ENCODE results near the gene CLIP3. TPM values are rescaled to one million over a fixed set of nuclear protein-coding genes. Genes with fewer than 3 reads are reported as not detected.

The CLIP3 gene
- polyA plus RNA-seq, 2 donors = 2.8 to 7.3 TPM

DNA sequence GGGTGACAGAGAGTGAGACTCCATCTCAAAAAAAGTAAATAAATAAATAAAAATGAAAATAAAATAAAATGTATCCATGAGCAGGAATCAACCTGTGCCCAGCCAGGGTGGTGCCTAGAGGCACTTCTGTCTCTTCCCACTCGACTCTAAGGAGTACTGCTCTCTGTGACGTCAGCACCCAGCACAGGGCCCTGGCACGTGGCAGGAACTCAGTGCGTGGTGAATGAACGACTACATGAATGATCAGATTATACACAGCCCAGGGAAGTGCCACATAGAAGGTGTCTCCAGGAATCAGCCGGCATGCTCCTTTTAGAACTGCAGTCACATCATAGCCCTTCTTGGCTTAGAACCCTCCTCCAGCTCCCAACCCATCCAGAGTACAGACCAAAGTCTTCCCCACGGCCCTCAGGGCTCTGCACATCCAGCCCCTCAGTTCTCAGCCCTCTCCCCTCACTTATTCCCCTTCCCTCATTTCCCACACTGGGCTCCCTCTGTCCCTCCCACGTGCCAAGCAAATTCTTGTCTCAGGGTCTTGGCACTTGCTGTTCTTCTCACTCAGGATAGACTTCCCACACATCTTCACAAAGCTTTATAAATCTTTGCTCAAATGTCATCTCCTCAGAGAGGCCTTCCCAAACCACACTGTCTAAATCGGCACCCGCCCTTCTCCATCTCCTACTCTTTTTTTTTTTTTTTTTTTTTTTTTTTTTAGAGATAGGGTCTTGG, 4.2 kb downstream of the CLIP3 start:
- Histone ChIP-seq H3K9me3 (ENCODE audit: control insufficient read depth in 2 of 2, insufficient read depth in 1 of 2, low read depth in 1 of 2, low read length in 1 of 2) (no peaks in the 10 kb centered on the region), H3K4me3 (ENCODE audit: low read depth in 1 of 2, low read length in 2 of 2) (no peak overlapping the region), H3K36me3 (ENCODE audit: control insufficient read depth in 2 of 2, insufficient read depth in 2 of 2, low read length in 1 of 2) (peaks cover 3 to 15% of the 10 kb centered on the region in 2 donors), H3K27me3 (ENCODE audit: control insufficient read depth in 1 of 2, insufficient read depth in 2 of 2, low read length in 2 of 2) (no peaks in the 10 kb centered on the region), H3K27ac (ENCODE audit: low read depth in 2 of 2, low read length in 1 of 2) (no peak overlapping the region), H3K4me1 (ENCODE audit: control insufficient read depth in 2 of 2, insufficient read depth in 2 of 2, low read length in 1 of 2) (peaks cover 2 to 4% of the 10 kb centered on the region in 2 donors)
- WGBS, 2 donors = 83% methylated on average over 10 of the region's 10 CpGs

DNA sequence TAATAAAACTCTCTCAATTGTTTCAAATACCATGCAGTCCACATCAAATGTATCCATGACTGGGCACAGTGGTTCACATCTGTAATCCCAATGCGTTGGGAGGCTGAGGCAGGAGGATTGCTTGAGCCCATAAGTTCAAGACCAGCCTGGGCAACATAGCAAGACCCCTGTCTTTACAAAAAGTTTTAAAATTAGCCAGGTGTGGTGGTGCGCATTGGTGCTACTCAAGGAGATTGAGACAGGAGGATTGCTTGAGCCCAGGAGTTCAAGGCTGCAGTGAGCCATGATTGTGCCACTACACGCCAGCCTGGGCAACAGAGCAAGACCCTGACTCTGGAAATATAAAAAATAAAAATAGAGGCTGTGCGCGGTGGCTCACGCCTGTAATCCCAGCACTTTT, 5.0 kb downstream of the CLIP3 start:
- Histone ChIP-seq H3K36me3 (ENCODE audit: control insufficient read depth in 2 of 2, insufficient read depth in 2 of 2, low read length in 1 of 2) (peaks cover 3 to 15% of the 10 kb centered on the region in 2 donors), H3K27me3 (ENCODE audit: control insufficient read depth in 1 of 2, insufficient read depth in 2 of 2, low read length in 2 of 2) (no peaks in the 10 kb centered on the region), H3K9me3 (ENCODE audit: control insufficient read depth in 2 of 2, insufficient read depth in 1 of 2, low read depth in 1 of 2, low read length in 1 of 2) (no peaks in the 10 kb centered on the region), H3K27ac (ENCODE audit: low read depth in 2 of 2, low read length in 1 of 2) (no peak overlapping the region), H3K4me3 (ENCODE audit: low read depth in 1 of 2, low read length in 2 of 2) (no peak overlapping the region), H3K4me1 (ENCODE audit: control insufficient read depth in 2 of 2, insufficient read depth in 2 of 2, low read length in 1 of 2) (peaks cover 0 to 3% of the 10 kb centered on the region in 2 donors)
- 95% methylated on average over 6 of the region's 6 CpGs for WGBS, 2 donors

DNA sequence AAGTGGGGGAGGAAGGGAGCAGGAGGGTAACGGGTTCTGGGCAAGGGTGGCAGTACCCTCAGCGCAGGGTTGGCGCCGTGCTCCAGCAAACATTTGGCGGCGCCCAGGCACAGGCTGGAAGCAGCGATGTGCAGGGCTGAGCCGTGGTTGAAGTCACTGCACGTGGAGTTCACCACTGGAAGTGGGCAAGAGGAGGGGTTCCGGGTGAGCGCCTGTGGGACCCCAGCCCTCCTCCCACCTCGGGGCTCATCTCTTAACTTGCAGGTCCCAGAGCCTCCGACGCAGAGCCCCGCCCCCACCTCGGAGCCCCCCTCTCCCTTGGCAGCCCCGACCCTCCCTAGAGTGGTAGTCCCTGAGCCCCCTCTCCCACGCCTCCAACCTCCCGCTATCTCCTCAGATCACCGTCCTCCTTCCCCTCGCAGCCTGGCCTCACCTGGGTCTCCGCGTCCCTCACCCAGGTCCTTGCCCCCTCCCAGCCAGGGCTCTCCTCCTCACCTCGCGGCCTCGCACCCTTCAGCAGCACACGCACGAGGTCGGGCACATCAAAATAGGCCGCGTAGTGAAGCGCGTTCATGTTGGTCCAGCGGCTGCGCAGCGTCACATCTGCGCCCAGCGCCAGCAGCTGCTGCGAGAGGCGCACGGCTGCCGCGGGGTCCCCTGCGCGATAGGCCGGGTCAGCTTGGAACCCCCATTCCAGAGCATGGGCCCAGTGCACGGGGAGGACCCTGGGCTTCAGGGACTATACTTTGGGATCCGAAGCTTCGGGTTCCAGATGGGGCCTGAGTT, 6.4 kb downstream of the CLIP3 start:
- Histone ChIP-seq H3K36me3 (ENCODE audit: control insufficient read depth in 2 of 2, insufficient read depth in 2 of 2, low read length in 1 of 2) (peaks cover 3 to 15% of the 10 kb centered on the region in 2 donors), H3K27ac (ENCODE audit: low read depth in 2 of 2, low read length in 1 of 2) (no peak overlapping the region), H3K27me3 (ENCODE audit: control insufficient read depth in 1 of 2, insufficient read depth in 2 of 2, low read length in 2 of 2) (no peaks in the 10 kb centered on the region), H3K4me1 (ENCODE audit: control insufficient read depth in 2 of 2, insufficient read depth in 2 of 2, low read length in 1 of 2) (no peaks in the 10 kb centered on the region), H3K4me3 (ENCODE audit: low read depth in 1 of 2, low read length in 2 of 2) (no peak overlapping the region), H3K9me3 (ENCODE audit: control insufficient read depth in 2 of 2, insufficient read depth in 1 of 2, low read depth in 1 of 2, low read length in 1 of 2) (no peaks in the 10 kb centered on the region)
- WGBS, 2 donors = 92 to 95% methylated on average over 39 to 49 of the region's 49 CpGs

DNA sequence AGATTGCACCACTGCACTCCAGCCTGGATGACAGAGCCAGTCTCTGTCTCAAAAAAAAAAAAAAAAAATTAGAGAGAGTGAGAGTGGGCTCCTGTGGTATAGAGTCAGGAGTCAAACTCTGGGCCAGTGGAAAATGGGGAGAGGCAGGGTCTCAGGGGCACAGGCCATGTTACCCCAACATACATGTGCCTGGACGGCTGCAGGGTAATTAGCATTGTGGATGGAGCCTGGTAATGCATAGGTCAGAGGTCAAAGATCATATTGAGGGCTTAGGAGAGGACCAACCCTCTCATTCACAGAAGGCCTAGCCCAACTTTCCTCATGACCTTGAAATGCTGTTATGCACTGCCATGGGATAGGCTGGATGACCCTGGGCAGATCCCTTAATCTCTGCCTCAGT, 7.1 kb downstream of the CLIP3 start:
- Histone ChIP-seq H3K4me1 (ENCODE audit: control insufficient read depth in 2 of 2, insufficient read depth in 2 of 2, low read length in 1 of 2) (no peaks in the 10 kb centered on the region), H3K4me3 (ENCODE audit: low read depth in 1 of 2, low read length in 2 of 2) (no peak overlapping the region), H3K9me3 (ENCODE audit: control insufficient read depth in 2 of 2, insufficient read depth in 1 of 2, low read depth in 1 of 2, low read length in 1 of 2) (no peaks in the 10 kb centered on the region), H3K36me3 (ENCODE audit: control insufficient read depth in 2 of 2, insufficient read depth in 2 of 2, low read length in 1 of 2) (peaks cover 3 to 13% of the 10 kb centered on the region in 2 donors), H3K27me3 (ENCODE audit: control insufficient read depth in 1 of 2, insufficient read depth in 2 of 2, low read length in 2 of 2) (no peaks in the 10 kb centered on the region), H3K27ac (ENCODE audit: low read depth in 2 of 2, low read length in 1 of 2) (no peak overlapping the region)
- WGBS, 2 donors = 69 to 75% methylated on average over 1 of the region's 1 CpG

DNA sequence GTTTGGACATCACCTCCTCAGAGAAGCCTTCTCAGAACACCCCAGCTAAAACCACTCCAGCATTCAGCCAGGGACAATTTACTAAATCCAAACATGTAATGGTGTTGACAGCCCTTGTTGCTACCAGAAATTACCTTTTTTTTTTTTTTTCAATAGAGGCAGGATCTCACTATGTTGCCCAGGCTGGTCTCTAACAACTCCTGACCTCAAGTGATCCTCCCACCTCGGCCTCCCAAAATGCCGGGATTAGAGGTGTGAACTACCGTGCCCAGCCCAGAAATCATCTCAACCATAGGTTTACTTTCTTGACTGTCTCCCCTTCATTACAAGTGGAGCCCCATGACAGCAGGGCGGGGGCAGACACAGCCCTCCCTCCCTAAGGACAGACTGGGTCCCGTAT, 9.2 kb downstream of the CLIP3 start:
- Histone ChIP-seq H3K9me3 (ENCODE audit: control insufficient read depth in 2 of 2, insufficient read depth in 1 of 2, low read depth in 1 of 2, low read length in 1 of 2) (no peaks in the 10 kb centered on the region), H3K27ac (ENCODE audit: low read depth in 2 of 2, low read length in 1 of 2) (no peak overlapping the region), H3K4me3 (ENCODE audit: low read depth in 1 of 2, low read length in 2 of 2) (no peak overlapping the region), H3K36me3 (ENCODE audit: control insufficient read depth in 2 of 2, insufficient read depth in 2 of 2, low read length in 1 of 2) (peaks cover 3 to 16% of the 10 kb centered on the region in 2 donors), H3K4me1 (ENCODE audit: control insufficient read depth in 2 of 2, insufficient read depth in 2 of 2, low read length in 1 of 2) (no peaks in the 10 kb centered on the region), H3K27me3 (ENCODE audit: control insufficient read depth in 1 of 2, insufficient read depth in 2 of 2, low read length in 2 of 2) (no peaks in the 10 kb centered on the region)
- 94 to 95% methylated on average over 5 of the region's 5 CpGs for WGBS, 2 donors

DNA sequence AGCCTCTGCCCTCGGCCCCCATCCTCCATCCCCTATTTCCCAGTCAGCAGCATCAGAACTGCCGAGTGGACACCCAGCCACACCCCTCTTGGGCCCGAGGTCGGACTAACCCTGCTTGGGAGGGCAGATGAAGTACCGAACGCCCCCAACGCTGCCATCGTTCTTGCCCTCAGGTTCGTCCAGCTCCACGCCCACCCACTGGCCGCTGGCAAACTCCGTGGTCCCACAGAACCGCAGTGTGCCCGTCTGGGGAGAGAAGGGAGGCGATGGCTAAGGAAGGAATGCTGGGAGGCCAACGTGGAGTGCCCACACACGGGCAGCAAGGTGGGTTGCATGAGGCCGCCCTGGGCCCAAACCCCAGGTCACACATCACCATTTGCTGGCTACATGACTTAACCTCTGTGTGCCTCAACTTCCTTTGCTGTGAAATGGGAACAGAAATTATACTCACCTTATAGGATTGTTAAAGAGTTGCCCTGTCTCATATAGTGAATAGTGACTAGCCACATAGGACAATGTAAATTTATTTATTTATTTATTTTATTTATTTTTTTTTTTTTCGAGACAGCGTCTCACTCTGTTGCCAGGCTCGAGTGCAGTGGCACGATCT, 13.5 kb downstream of the CLIP3 start:
- Histone ChIP-seq H3K36me3 (ENCODE audit: control insufficient read depth in 2 of 2, insufficient read depth in 2 of 2, low read length in 1 of 2) (peaks cover 0 to 11% of the 10 kb centered on the region in 2 donors), H3K27me3 (ENCODE audit: control insufficient read depth in 1 of 2, insufficient read depth in 2 of 2, low read length in 2 of 2) (no peaks in the 10 kb centered on the region), H3K4me1 (ENCODE audit: control insufficient read depth in 2 of 2, insufficient read depth in 2 of 2, low read length in 1 of 2) (peaks cover 0 to 5% of the 10 kb centered on the region in 2 donors), H3K9me3 (ENCODE audit: control insufficient read depth in 2 of 2, insufficient read depth in 1 of 2, low read depth in 1 of 2, low read length in 1 of 2) (no peaks in the 10 kb centered on the region), H3K27ac (ENCODE audit: low read depth in 2 of 2, low read length in 1 of 2) (no peak overlapping the region), H3K4me3 (ENCODE audit: low read depth in 1 of 2, low read length in 2 of 2) (no peak overlapping the region)
- WGBS, 2 donors = 89 to 94% methylated on average over 22 of the region's 22 CpGs

DNA sequence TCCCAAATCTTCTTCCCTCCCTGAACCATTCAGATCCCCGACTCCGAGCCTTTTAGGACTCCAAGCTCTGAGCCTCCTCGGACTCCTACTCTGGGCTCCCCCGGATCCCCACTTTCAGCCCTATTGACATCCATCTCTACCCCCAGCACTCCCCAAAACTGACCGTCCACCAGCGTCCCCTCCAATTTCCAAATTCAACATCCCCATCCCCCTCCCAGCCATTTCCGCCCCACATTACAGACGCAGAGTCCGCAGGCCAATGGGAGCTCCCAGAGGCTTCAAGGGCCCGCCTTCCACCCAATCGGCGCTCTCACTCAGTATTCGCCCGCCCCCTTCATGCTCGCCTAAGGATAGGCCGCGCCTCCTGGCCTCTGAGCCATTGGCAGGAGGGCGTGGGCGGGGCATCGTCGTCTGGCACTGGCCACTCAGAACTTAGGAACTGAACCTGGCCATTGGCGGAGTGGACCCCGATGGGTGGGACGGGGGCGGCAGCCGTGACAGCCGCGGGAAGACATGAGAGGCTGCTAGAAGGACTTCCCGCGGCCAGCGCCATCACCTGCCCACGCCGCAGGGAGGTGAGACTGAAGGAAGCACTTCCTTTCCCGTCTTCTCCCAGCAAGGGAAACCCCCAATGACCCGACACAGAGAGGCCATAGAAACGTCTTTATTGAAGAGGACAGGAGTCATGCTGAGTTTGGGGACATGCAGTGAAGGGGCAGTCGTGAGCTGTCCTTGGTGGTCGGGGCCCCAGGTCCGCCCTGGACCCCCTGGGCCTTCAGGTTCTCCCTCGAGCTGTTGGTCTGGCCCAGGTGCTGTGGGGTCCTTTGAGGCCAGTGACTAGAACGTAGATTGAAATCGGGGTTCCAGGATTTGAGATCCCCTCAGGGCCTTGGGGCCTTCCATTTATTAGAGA, 18.4 kb downstream of the CLIP3 start, which contains the start of gene ALKBH6:
ALKBH6 (minus strand) TSS at position 202 of the 913 bp plus-strand sequence. CDS start 816 bp downstream, outside the sequence.
- WGBS, 2 donors = 1 to 2% methylated on average over 42 of the region's 42 CpGs
- peaks cover 6 to 19% of the 10 kb centered on the region in 2 donors for H3K4me1 ChIP-seq (ENCODE audit: control insufficient read depth in 2 of 2, insufficient read depth in 2 of 2, low read length in 1 of 2)
- peak within 1 kb of the TSS; percentile 86 to 88 for H3K27ac ChIP-seq (ENCODE audit: low read depth in 2 of 2, low read length in 1 of 2)
- no peaks in the 10 kb centered on the region for H3K9me3 ChIP-seq (ENCODE audit: control insufficient read depth in 2 of 2, insufficient read depth in 1 of 2, low read depth in 1 of 2, low read length in 1 of 2)
- peak within 1 kb of the TSS; percentile 72 to 79 for H3K4me3 ChIP-seq (ENCODE audit: low read depth in 1 of 2, low read length in 2 of 2)
- peaks cover 0 to 8% of the 10 kb centered on the region in 2 donors for H3K36me3 ChIP-seq (ENCODE audit: control insufficient read depth in 2 of 2, insufficient read depth in 2 of 2, low read length in 1 of 2)
- no peaks in the 10 kb centered on the region for H3K27me3 ChIP-seq (ENCODE audit: control insufficient read depth in 1 of 2, insufficient read depth in 2 of 2, low read length in 2 of 2)

DNA sequence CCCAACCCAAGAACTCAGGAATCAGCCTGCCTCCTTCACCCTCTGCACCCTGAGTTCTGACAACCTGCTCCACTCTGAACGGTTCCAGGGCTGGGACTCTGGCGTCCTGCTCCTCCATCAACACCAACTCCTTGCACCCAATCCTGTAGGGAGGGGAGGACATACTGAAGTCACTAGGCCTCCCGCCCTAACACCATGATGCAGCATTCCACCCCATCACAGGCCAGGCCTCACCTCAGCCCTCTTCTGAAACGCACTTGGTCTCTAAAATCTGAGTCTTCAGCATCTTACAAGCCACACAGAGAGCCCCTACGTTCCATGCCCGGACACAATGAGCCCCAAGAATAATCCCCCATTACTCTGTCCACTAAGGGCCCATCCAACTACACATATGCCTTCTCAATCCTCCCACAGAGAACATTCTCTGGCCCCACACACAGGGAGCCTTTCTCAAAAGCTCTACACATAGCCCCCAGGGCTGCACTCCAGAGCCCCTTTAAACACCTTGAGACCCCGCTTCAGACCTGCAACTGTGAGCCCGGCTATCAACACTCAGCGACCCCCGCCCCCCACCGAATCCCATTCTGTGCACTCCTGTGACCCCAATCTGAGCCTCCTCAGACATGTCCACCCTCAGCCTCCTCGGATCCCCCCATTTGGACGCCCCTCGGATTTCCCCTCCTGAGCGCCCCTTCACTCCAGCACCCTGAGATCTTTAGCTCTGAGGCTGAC, 19.2 kb downstream of the CLIP3 start:
- Histone ChIP-seq H3K4me1 (ENCODE audit: control insufficient read depth in 2 of 2, insufficient read depth in 2 of 2, low read length in 1 of 2) (peaks cover 9 to 23% of the 10 kb centered on the region in 2 donors), H3K36me3 (ENCODE audit: control insufficient read depth in 2 of 2, insufficient read depth in 2 of 2, low read length in 1 of 2) (peaks cover 0 to 5% of the 10 kb centered on the region in 2 donors), H3K9me3 (ENCODE audit: control insufficient read depth in 2 of 2, insufficient read depth in 1 of 2, low read depth in 1 of 2, low read length in 1 of 2) (no peaks in the 10 kb centered on the region), H3K4me3 (ENCODE audit: low read depth in 1 of 2, low read length in 2 of 2) (peak overlapping the region; percentile 72 to 79), H3K27me3 (ENCODE audit: control insufficient read depth in 1 of 2, insufficient read depth in 2 of 2, low read length in 2 of 2) (no peaks in the 10 kb centered on the region), H3K27ac (ENCODE audit: low read depth in 2 of 2, low read length in 1 of 2) (peak overlapping the region; percentile 86 to 88)
- WGBS, 2 donors = 27 to 30% methylated on average over 15 of the region's 15 CpGs

Data from esophagus (tissue), 2 donors.